Esophagus muscularis mucosa (tissue), 4 donors: Measurements from ENCODE around the gene ZFYVE28. TPM values are rescaled to one million over a fixed set of nuclear protein-coding genes. Genes with fewer than 3 reads are reported as not detected.

ENCODE experiments used
- DNase-seq: peaks from one replicate; pipeline ENCODE4 v3.0.0-alpha.2; 2017; ENCODE audit errors: extremely low spot score
- H3K27ac ChIP-seq, 4 donors: fragments of 200-600 bp; sonication (generic); replicated peaks in 1 of 4; 1 replicate in 3 of 4; 2 replicates in 1 of 4; pipeline ENCODE4 v1.5.1; 2016 to 2019; ENCODE audit warnings: mild to moderate bottlenecking in 1 of 4
- H3K27me3 ChIP-seq, 4 donors: fragments of 200-600 bp; sonication (generic); one replicate each; pipeline versions ENCODE4 v1.5.1 to v1.6.0; 2016 to 2019
- H3K36me3 ChIP-seq, 4 donors: fragments of 200-600 bp; sonication (generic); one replicate each; pipeline ENCODE4 v1.5.1; 2016 to 2019
- H3K4me1 ChIP-seq, 4 donors: fragments of 200-600 bp; sonication (generic); one replicate each; pipeline ENCODE4 v1.5.1; 2016 to 2019
- H3K4me3 ChIP-seq, 4 donors: fragments of 200-600 bp; sonication (generic); 1 replicate in 2 of 4; 2 replicates in 2 of 4; pipeline ENCODE4 v1.5.1; 2016 to 2019; ENCODE audit warnings: mild to moderate bottlenecking in 4 of 4, moderate library complexity in 1 of 4
- H3K9me3 ChIP-seq, 4 donors: fragments of 200-600 bp; sonication (generic); 1 replicate in 3 of 4; 2 replicates in 1 of 4; pipeline ENCODE4 v1.5.1; 2016 to 2019
- EP300 ChIP-seq: sonication (generic); formaldehyde crosslinking; IDR thresholded peaks from one replicate; pipeline ENCODE4 v1.6.1; 2017; ENCODE audit warnings: antibody characterized with exemption
- POLR2A ChIP-seq: fragments of 450-650 bp; IDR thresholded peaks from one replicate; pipeline ENCODE4 v1.6.1; 2017; ENCODE audit warnings: antibody characterized with exemption, moderate library complexity, mild to moderate bottlenecking, low read depth
- POLR2AphosphoS5 ChIP-seq, 2 donors: sonication (generic); formaldehyde crosslinking; IDR thresholded peaks; one replicate each; pipeline ENCODE4 v1.6.1; 2017; ENCODE audit warnings: antibody characterized with exemption in 2 of 2
- WGBS: methylation state at CpG from one replicate; pipeline ENCODE4 v1.1.5; 2018; 5-methylcytosine and 5-hydroxymethylcytosine counted together
- intact Hi-C: fragments of 100-400 bp; cut with DNase I; formaldehyde crosslinking; loops from one replicate; pipeline ENCODE4 v1.15.1; 2023
- total RNA-seq, 4 donors: library from RNA; depleted of rRNA; stranded (reverse); fragments of >200 nt; gene quantifications; one replicate each; pipeline versions ENCODE4 v1.1.0 to v1.2.1, GENCODE V29; 2016
- TF ChIP-seq, protein P1 (sequence below), 3 experiments: fragments of 200-600 bp in 2 of 3; fragments of 450-650 bp in 1 of 3; sonication (generic) in 2 of 3; IDR thresholded peaks; one replicate each; pipeline ENCODE4 v1.5.1; 2017 to 2019; ENCODE audit warnings: antibody characterized with exemption in 3 of 3, mild to moderate bottlenecking in 2 of 3, moderate library complexity in 1 of 3

The ZFYVE28 gene
- total RNA-seq, 4 donors from 2014 or later = 4.5 to 13.4 (median 8.4) TPM

DNA sequence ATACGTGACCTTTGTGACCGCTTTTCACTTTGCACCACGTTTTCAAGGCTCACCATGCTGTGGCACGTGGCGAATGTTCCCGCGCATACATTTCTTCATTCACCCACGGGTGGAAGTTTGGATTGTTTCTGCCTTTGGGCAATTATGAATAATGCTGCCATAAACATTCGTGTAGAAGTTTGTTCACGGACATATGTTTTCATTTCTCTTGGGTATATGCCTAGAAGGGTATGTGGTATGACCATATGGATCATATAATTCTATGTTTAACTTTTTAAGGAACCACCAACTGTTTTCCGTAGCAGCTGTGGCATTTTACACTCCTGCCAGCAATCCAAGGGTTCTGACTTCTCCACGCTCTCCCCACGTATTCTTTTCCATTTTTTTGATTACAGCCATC is 95.6 kb downstream of the ZFYVE28 start:
- WGBS = 78% methylated on average over 13 of the region's 13 CpGs
- no peak for DNase-seq
- intact Hi-C loops = no loop called here
- Histone ChIP-seq H3K9me3 (peaks cover 0 to 12% (median 10%) of the 10 kb centered on the region in 4 donors), H3K36me3 (peaks cover 0 to 4% (median 0%) of the 10 kb centered on the region in 4 donors), H3K27me3 (no peaks in the 10 kb centered on the region), H3K27ac (no peak overlapping the region), H3K4me3 (no peak overlapping the region), H3K4me1 (no peaks in the 10 kb centered on the region)
- TF ChIP-seq EP300 (no peak), POLR2AphosphoS5 (IDR thresholded peaks at IDR 0.05) (no peak), POLR2A (no peak)
- TF ChIP-seq, protein P1, sequence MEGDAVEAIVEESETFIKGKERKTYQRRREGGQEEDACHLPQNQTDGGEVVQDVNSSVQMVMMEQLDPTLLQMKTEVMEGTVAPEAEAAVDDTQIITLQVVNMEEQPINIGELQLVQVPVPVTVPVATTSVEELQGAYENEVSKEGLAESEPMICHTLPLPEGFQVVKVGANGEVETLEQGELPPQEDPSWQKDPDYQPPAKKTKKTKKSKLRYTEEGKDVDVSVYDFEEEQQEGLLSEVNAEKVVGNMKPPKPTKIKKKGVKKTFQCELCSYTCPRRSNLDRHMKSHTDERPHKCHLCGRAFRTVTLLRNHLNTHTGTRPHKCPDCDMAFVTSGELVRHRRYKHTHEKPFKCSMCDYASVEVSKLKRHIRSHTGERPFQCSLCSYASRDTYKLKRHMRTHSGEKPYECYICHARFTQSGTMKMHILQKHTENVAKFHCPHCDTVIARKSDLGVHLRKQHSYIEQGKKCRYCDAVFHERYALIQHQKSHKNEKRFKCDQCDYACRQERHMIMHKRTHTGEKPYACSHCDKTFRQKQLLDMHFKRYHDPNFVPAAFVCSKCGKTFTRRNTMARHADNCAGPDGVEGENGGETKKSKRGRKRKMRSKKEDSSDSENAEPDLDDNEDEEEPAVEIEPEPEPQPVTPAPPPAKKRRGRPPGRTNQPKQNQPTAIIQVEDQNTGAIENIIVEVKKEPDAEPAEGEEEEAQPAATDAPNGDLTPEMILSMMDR (IDR thresholded peaks at IDR 0.05) = no peak

DNA sequence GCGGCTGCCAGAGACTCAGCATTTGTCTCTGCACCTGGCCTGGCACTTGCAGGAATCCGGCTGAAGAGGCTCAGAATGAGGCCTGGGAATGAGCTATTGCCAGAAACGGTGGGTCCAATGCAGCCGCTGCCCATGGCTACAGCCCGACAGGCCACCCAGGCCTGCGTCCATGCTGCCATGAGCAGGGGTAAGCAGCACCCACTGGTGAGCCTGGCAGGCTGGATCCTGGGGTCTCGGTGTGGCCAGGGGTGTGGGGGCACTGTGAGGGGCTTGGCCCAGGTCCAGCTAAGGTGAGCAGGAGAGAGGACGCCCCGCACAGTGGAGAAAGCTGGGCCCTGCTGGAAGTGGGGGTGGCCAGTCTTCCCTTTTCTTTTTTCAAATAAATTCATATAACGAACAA is 96.2 kb downstream of the ZFYVE28 start:
- Histone ChIP-seq H3K4me3 (no peak overlapping the region), H3K36me3 (no peaks in the 10 kb centered on the region), H3K27me3 (no peaks in the 10 kb centered on the region), H3K4me1 (no peaks in the 10 kb centered on the region), H3K9me3 (peaks cover 0 to 6% (median 5%) of the 10 kb centered on the region in 4 donors), H3K27ac (no peak overlapping the region)
- intact Hi-C loops = no loop called here
- peak; percentile 45 for DNase-seq
- no peak for TF ChIP-seq POLR2AphosphoS5 (IDR thresholded peaks at IDR 0.05)
- TF ChIP-seq POLR2A = no peak
- TF ChIP-seq, protein P1 (IDR thresholded peaks at IDR 0.05) = no peak
- TF ChIP-seq EP300 = no peak
- 84% methylated on average over 6 of the region's 10 CpGs for WGBS

DNA sequence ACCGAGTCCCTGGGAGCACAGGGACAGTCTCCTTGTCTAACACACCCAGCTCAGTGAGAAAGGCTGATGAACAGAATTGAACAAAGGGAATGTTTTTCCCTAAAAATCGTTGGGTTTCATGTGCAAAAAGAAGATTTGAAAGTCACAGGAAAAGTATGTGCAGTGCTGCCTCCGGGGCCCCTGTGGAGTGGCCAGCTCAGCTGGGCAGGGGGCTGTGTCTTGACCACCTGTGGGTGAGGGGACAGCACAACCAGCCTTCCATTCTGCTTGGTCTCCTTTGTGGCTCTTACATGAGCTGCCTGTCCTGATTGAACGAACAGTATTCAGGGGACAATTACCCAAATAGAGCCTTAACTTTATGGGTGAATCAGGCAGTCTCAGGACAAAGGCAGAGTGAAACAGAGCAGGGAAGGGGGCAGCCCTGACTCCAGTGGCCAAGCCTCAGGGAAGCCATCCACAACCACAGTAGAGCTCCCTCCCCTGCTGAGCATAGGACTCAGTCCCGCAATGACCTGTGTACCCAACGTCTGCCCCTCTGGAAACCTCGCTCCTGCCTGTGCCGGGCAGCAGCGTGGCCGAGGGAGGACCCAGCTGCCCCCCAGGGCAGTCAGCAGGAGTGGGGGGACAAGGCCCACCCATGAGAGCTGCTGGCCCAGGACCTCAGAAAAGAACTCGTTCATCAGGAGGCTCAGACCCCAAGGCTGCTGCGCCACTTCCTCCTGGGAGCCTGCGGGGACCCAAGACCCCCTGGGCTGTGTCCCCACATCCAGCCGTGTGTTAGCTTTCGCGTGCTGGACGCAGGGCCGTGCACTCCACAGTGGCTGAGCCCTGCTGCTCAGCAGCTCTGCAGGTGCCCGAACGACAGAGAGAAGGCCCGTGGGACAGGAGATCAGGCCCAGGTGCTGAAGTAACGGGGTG is 96.9 kb downstream of the ZFYVE28 start:
- H3K27me3 ChIP-seq = no peaks in the 10 kb centered on the region
- no peaks in the 10 kb centered on the region for H3K9me3 ChIP-seq
- H3K4me3 ChIP-seq = no peak overlapping the region
- no peaks in the 10 kb centered on the region for H3K36me3 ChIP-seq
- TF ChIP-seq POLR2AphosphoS5 (IDR thresholded peaks at IDR 0.05) (no peak), EP300 (no peak)
- intact Hi-C loops = no loop called here
- 68% methylated on average over 5 of the region's 22 CpGs for WGBS
- DNase-seq = peak; percentile 72
- H3K27ac ChIP-seq = no peak overlapping the region
- no peaks in the 10 kb centered on the region for H3K4me1 ChIP-seq

DNA sequence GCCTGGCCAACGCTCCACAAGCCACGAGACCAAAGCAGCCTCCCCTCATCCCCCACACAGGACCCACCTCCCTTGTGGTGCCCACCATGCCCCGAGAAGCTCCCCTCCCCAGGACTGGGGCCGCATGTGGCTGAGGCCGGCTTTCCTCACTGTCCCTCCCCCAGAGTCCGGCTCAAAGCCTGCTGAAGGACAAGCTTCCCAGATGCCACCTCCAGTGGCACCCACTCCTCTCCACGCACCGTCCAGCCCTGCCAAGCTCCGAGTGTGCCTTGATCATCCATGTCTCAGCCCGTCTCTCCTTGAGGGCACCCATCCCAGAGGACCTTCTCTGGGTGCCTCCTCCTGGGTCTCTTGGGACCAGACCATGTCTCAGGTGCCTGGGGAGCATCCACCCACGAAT is 97.7 kb downstream of the ZFYVE28 start:
- peak; percentile 55 for DNase-seq
- Histone ChIP-seq H3K36me3 (no peaks in the 10 kb centered on the region), H3K27ac (no peak overlapping the region), H3K27me3 (no peaks in the 10 kb centered on the region), H3K4me1 (no peaks in the 10 kb centered on the region), H3K4me3 (no peak overlapping the region), H3K9me3 (no peaks in the 10 kb centered on the region)
- TF ChIP-seq, protein P1 (IDR thresholded peaks at IDR 0.05) = no peak
- TF ChIP-seq POLR2A = no peak
- no peak for TF ChIP-seq EP300
- TF ChIP-seq POLR2AphosphoS5 (IDR thresholded peaks at IDR 0.05) = no peak
- intact Hi-C loops = no loop called here
- WGBS = 93% methylated on average over 8 of the region's 11 CpGs

DNA sequence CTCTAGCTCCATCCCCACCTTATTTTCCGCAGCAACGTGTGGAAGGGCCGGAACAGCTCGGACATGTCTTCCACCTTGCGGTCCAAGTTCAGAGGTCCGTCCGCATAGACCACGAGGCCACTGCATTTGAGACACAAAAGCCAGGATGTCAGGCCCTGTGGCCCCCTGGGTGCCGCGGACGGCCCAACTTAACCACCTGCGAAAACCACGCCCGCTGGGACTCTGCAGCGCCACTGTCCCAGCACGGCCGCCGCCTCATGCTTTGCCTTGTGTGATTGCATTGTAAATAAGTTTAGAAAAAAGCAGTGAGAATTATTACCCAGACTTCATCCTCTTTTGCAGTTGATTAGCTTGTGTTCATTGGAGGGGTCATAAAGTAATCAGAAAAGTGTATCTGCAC is 98.3 kb downstream of the ZFYVE28 start:
- peak; percentile 85 for DNase-seq
- Histone ChIP-seq H3K27me3 (no peaks in the 10 kb centered on the region), H3K36me3 (no peaks in the 10 kb centered on the region), H3K9me3 (peaks cover 0 to 3% (median 0%) of the 10 kb centered on the region in 4 donors), H3K4me3 (no peak overlapping the region), H3K4me1 (no peaks in the 10 kb centered on the region), H3K27ac (no peak overlapping the region)
- intact Hi-C loops = no loop called here
- WGBS = 95% methylated on average over 15 of the region's 18 CpGs
- TF ChIP-seq POLR2AphosphoS5 (IDR thresholded peaks at IDR 0.05) (no peak), POLR2A (no peak), EP300 (no peak)
- TF ChIP-seq, protein P1 (IDR thresholded peaks at IDR 0.05) = no peak
